A549 (cell line): ENCODE measurements around the gene RPTOR.

ENCODE experiments used
- CHD2 ChIP-seq: fragments of 150-350 bp; IDR thresholded peaks from 2 replicates; pipeline ENCODE4 v1.6.1; 2014; ENCODE audit warnings: low read length; ENCODE audit not compliant: partially characterized antibody
- TF ChIP-seq, protein P1 (sequence below): fragments of 200-600 bp; sonication (generic); IDR thresholded peaks from 2 replicates; pipeline ENCODE4 v1.6.1; 2016; ENCODE audit warnings: antibody characterized with exemption, mild to moderate bottlenecking, moderate library complexity

DNA sequence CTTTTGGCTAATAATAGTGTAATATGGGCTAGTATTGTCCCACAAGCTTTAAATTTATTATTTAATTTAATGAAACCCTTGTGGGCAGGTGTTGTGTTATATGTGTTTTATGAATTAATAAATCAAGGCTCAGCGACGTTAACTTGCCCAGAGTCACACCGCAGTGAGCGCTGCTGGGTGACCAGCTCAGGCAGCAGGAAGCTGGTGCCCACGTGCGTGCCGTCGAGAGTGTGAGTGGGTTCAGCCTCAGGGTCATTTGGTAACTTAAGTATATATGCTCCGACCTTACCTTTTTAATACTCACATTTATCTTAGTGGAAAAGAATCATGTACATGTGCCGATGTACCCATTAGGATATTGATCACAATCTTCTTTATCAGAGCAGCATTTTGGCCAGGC is 309.6 kb downstream of the RPTOR start:
- no peak for TF ChIP-seq CHD2
- TF ChIP-seq, protein P1, sequence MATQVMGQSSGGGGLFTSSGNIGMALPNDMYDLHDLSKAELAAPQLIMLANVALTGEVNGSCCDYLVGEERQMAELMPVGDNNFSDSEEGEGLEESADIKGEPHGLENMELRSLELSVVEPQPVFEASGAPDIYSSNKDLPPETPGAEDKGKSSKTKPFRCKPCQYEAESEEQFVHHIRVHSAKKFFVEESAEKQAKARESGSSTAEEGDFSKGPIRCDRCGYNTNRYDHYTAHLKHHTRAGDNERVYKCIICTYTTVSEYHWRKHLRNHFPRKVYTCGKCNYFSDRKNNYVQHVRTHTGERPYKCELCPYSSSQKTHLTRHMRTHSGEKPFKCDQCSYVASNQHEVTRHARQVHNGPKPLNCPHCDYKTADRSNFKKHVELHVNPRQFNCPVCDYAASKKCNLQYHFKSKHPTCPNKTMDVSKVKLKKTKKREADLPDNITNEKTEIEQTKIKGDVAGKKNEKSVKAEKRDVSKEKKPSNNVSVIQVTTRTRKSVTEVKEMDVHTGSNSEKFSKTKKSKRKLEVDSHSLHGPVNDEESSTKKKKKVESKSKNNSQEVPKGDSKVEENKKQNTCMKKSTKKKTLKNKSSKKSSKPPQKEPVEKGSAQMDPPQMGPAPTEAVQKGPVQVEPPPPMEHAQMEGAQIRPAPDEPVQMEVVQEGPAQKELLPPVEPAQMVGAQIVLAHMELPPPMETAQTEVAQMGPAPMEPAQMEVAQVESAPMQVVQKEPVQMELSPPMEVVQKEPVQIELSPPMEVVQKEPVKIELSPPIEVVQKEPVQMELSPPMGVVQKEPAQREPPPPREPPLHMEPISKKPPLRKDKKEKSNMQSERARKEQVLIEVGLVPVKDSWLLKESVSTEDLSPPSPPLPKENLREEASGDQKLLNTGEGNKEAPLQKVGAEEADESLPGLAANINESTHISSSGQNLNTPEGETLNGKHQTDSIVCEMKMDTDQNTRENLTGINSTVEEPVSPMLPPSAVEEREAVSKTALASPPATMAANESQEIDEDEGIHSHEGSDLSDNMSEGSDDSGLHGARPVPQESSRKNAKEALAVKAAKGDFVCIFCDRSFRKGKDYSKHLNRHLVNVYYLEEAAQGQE, result no peak
